Measurements from ENCODE around the gene HELZ. TPM values are rescaled to one million over a fixed set of nuclear protein-coding genes. Genes with fewer than 3 reads are reported as not detected.

Gene HELZ
- total and polyA plus RNA-seq, 2 of the 8 experiments (the other 6 are each of a cell fraction or from before 2014, with no cell fraction given): 10.0 to 48.7 TPM

- TF ChIP-seq ASH2L (IDR thresholded peaks at IDR 0.05; ENCODE audit: low read length): peak; percentile 84
- TF ChIP-seq POLR2A (IDR thresholded peaks at IDR 0.05; ENCODE audit: control extremely low read depth in 1 of 2, low read depth in 2 of 2, low read length in 2 of 2): peak in 1 of 2 experiments; percentile 40; a peak in 2 of 3 replicates
Observed at GRCh38 chr17:67245073-67245693, at the start of gene HELZ (continued).
